ENCODE measurements around the gene LHX5.

Gene LHX5

GRCh38 chr12:113439301-113439597 is 32.4 kb downstream of the LHX5 start:
- DNase-seq (ENCODE audit: low spot score) = no peak

- no peak for DNase-seq (ENCODE audit: low spot score)
Measured at GRCh38 chr12:113438523-113439300, 33.0 kb downstream of the LHX5 start.

- DNase-seq (ENCODE audit: low spot score) = no peak
Measured at GRCh38 chr12:113437729-113438100, 34.0 kb downstream of the LHX5 start.

DNA sequence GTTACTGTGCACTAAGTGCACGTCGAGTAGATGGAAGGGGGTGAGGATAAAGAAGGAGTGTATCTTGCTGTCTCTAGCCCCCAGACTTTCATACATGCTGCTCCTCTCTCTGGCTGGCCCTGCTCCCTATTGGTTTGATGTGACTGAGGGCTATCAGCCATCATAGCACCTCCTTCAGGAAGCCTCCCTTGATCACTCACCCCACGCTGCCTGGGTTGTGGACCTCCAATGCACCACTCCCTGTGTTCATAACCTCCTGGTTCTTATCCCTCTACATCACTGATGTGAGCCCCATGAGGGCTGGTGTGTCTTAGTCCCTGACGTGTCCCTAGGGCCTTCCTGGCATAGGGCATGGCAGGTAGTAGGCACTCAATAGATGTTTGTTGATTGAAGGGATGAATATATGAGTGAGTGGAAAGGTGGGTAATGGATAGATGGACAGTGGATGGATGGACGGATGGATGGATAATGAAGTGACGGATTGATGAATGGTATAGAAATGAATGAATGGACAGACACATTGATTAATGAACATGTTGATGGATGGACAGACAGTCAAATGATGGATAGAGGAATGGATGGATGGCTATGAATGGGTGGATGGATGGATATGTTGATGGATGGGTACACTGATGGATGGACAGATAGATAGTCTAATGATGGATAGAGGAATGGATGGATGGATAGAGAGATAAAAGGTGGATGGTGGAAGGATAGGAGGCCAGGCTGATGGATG is 34.5 kb downstream of the LHX5 start:
- DNase-seq (ENCODE audit: low spot score) = no peak

DNA sequence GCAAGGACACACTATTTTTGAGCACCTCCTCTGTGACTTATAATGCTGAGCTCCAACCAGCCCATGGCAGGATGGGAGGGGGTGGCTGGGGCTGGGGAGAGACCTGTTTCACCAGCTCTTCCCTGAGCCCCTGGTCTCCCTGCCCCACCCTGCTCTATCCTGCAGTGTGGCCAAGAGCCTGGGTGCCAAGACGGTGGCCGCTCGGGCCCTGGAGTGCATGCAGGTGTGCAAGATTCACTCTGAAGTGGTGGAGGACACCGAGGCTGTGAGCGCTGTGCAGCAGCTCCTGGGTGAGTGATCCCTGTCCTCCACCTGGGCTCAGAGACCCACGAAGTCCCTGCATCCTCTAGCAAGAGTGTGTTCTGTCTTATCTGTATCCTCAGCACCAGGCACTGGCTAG is 35.1 kb downstream of the LHX5 start:
- no peak for DNase-seq (ENCODE audit: low spot score)

DNA sequence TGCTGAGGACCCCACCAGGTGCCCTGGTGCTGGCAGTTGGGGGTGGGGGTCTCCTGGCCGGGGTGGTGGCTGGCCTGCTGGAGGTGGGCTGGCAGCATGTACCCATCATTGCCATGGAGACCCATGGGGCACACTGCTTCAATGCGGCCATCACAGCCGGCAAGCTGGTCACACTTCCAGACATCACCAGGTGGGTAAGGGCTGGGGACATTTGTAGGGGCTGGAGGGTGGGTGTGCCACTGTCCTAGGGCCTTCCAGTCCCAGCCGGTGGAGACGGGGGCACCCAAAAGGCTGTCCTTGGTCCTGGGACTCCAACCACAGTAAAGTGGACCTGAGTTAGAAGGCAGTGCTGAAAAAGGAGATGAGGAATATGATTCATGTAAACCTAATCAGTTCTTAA is 36.3 kb downstream of the LHX5 start:
- DNase-seq (ENCODE audit: low spot score) = no peak

- DNase-seq (ENCODE audit: low spot score) = no peak
Measured at GRCh38 chr12:113432986-113433385, 38.7 kb downstream of the LHX5 start.

- DNase-seq (ENCODE audit: low spot score) = no peak
Measured at GRCh38 chr12:113428482-113428881, 43.2 kb downstream of the LHX5 start.

GRCh38 chr12:113427882-113428281 is 43.8 kb downstream of the LHX5 start:
- DNase-seq (ENCODE audit: low spot score) = no peak

- DNase-seq (ENCODE audit: low spot score) = no peak
Measured at GRCh38 chr12:113425960-113426453, 45.7 kb downstream of the LHX5 start.

GRCh38 chr12:113424915-113425823 is 46.5 kb downstream of the LHX5 start:
- no peak for DNase-seq (ENCODE audit: low spot score)

DNA sequence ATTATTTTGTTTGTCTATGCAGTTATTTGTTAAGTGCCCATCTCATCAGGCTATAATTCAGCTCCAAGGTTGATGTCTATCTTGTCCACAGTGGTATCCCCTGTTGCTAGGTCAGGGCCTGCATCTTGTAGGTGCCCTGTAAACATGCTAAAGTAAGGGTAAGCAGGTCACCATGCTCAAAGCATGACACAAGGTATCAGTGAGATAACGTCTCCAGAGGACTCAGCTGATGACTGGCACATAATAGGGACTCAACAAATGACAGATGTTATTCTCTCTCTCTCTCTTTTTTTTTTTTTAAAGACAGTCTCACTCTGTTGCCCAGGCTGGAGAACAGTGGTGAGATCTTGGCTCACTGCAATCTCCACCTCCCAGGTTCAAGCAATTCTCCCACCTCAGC is 47.2 kb downstream of the LHX5 start:
- no peak for DNase-seq (ENCODE audit: low spot score)

GRCh38 chr12:113422886-113423669 is 48.6 kb downstream of the LHX5 start:
- no peak for DNase-seq (ENCODE audit: low spot score)

DNA sequence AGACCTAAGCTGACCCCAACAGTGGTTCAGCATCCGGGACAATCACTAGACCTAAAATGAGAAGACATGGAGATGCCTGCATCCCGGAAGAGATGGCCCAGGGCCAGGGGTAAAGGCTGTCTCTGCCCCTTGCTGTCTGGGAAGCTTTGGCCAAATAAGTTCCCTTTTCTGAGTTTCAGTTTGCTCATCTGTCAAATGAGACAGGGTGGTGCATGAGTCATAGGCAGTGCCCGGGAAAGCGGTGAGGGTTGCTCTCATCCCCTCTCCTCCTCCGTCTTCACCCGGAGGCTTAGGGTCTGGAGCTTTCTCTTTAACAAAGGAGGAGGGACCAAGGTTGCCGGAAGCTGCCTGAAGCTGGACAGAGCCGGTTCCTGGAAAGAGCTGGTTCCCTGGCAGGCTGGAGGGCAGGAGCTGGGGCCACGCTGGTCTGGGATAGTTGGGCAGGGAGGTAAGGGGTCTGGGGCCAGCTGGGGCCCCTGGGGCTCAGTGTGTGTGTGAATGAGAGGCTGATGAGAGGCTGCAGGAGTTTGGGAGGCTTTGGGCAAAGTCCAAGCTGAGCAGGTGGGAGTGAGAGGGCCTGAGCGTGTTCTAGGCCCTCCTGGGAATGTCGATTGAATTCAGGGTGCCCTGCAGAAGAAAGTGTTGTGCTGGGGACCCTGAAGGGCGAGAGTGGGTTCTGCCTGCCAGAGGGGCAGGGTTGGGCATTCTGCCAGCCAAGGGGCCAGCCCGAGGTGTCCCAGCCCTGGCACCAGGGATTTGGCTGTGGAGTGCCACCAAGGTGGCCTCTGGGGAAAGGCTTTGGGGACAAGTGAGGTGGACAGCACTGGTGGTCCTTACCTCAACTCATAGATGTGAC is 49.4 kb downstream of the LHX5 start, which contains the start of gene SDSL:
SDSL (plus strand) TSS at position 351 of the 856 bp plus-strand sequence. CDS start 5,603 bp downstream, outside the sequence.
- no peak for DNase-seq (ENCODE audit: low spot score)

GRCh38 chr12:113420996-113421595 is 50.6 kb downstream of the LHX5 start:
- DNase-seq (ENCODE audit: low spot score) = no peak

DNA sequence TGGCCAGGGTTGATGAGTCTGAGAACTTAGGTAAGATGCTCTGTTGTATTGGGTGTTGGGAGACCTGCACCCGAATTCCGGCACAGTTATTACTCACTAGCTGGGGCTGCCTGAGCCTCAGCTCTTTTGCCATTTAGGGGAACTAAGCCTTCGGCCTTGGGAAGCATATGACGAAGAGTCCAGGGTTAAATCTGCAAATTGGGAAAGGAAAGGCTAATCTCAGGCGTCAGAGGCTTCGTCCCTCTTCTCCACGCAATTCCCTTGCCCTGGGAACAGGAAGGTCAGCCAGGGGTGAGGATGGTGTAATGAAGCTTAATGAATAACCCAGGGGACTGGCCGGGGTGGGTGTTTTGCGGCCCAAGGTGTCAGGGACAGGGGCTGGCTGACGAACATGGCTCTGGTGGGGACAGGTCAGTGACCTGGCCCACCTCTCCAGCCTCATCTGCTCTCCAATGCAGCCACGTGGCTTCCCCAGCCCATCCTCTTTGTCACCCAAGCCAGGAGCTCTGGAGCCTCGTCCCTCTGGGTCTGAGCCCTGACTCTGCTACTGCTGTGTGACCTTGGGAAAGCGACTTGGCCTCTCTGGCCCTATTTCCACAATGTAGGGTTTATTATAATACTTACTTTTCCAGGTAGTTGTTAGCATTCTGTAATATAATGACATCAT is 53.3 kb downstream of the LHX5 start:
- DNase-seq (ENCODE audit: low spot score) = no peak

- DNase-seq (ENCODE audit: low spot score) = no peak
Measured at GRCh38 chr12:113416091-113416754, 55.4 kb downstream of the LHX5 start.

GRCh38 chr12:113414519-113415038 is 57.1 kb downstream of the LHX5 start:
- no peak for DNase-seq (ENCODE audit: low spot score)

- DNase-seq (ENCODE audit: low spot score) = no peak
Measured at GRCh38 chr12:113413488-113413939, 58.2 kb downstream of the LHX5 start.

Measured in left forelimb (tissue), 1 donor.